Stimulated activated CD4-positive, alpha-beta T cell treated with anti-CD3 and anti-CD28 coated beads, Interleukin-4, amount 100 ng/mL, for 24 hours (primary cell): ENCODE data around the gene PRSS38.

Source experiments
- DNase-seq: peaks from one replicate; pipeline ENCODE4 v3.0.0-alpha.2; 2020

The PRSS38 gene

DNA sequence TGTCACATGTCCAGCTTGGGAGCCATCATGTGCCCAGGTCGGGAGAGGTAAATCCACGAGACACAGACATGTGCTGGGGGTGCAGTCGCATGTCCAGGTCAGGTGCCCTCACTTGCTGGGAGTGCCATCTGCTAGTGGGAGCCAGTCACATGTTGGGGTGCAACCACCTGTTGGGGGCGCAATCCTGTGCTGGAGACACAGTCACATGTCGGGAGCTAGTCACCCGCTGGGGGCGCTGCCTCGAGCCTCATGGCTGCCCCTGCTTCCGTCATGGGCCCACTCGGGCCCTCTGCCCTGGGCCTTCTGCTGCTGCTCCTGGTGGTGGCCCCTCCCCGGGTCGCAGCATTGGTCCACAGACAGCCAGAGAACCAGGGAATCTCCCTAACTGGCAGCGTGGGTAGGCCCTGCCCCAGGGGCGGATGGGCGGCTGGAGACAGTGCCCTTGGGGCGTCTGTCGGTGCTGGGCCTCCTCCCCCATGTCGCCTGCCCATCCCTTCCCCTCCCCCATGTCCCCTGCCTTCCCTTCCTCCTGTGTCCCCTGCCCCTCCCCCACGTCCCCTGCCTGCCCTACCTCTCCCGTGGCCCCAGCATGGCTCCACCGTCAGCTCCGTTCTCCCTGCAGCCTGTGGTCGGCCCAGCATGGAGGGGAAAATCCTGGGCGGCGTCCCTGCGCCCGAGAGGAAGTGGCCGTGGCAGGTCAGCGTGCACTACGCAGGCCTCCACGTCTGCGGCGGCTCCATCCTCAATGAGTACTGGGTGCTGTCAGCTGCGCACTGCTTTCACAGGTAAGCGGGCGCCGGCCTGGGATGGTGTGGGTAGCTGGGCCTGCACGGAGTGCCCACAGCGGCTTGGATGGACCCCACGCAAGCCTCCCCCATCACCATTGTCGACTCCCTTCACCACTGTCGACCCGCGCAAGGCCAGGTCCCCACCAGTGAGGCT lies at the start of gene PRSS38:
Gene PRSS38 (plus strand): TSS at position 208 of the 942 bp plus-strand sequence. CDS start 42 bp downstream, at position 250.
- DNase-seq = no peak

DNA sequence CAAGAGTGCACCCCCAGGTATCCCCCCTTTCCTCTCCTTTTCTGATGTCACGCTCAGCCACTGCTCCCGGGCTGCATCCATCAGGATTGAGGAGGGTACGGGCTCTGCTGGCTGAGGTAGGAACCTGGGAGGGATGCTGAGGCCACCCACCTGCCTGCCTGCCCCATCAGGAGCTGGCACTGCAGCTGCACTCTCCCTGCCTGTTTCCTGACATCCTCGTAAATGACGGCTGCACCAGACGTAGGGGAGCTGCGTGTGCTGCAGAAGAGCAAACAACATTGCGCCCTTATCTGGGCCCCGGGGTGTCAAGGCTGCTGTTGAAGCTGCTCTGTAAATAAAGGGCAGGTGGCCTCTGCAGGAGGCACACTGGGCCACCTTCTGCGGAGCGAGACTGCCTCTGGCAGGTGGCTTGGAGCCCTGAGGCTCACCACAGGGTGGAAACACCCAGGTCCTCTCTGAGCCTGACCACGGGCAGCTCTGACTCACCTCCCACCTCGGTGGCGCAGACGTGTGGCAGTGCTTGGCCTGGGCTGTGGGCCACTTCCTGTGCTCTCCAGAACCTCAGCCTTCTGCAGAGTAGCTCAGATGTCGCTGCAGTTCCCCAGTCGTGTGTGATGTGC lies 49.4 kb upstream of the PRSS38 start:
- DNase-seq = peak; percentile 65

DNA sequence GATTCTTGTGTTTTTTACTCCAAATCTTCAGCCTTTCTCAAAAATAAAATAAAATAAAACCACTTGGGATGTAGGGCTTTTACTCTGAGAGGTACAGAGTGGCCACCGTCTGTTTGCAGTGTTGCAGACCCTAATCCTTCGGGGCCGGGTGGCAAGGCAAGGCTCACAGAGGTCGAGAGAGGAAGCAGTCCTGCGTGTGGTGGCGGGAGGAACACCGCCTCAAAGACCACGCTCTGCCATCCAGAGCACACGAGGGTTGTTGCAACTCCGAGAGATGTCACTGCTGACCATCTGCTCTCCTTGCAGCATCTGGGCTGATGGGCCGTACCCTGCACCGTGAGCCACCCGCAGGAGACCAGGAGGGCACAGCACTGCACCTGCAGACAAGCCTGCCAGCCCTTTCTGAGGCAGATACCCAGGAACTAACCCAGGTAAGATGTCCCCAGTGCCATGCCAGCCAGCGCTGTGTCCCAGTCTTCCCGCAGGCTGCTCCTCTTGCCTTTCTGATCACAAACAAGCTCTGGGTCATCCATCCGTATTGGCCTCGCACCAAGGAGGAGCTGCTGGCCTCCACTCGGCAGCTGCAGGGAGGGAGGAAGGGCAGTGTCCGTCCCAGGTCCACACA lies 48.7 kb upstream of the PRSS38 start:
- no peak for DNase-seq

DNA sequence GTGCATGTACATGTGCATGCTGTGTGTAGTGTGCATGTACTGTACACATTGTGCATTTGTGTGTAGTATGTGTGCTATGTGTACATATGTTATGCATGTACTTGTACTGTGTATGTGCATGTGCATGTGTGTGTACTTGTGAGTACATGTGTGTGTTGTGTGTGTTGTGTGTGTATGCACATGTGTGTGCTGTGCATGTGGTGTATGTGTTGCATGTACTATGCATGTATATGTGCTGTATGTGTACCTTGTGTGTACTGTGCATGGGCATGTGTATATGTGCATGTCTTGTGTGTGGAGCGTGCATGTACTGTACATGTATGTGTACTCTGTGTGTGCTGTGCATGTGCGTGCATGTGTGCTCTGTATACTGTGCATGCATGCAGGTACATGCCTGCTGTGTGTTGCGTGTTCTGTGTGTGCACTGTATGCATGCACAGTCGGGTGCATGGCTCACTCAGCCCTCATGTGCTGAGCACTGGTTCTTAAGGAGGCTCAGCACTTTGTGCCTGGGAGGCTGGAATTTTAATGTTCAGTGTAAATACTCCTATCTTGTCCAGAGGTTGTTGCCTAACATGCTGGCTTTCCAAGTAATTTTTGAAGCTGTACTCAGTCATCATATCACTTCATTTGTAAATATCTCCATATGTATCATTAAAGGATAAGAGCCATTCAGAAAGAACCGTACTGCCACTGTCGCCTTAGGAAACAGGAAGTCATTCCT lies 47.9 kb upstream of the PRSS38 start:
- DNase-seq = no peak

DNA sequence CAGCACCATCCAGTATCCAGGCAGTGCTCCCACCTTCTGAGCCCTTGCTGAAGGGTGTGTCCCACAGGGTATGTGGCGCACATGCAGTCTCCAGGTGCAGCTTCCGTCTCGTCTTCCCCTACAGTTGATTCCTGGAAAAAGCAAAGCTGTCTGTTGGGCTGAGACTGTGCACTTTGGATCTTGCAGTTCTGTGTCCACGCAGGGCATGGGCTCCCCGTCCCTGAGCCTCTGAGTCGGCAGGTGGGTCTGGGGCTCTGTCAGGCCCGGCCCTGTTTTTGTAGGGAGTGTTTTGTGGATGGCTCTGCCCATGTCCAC lies 47.4 kb upstream of the PRSS38 start:
- no peak for DNase-seq

DNA sequence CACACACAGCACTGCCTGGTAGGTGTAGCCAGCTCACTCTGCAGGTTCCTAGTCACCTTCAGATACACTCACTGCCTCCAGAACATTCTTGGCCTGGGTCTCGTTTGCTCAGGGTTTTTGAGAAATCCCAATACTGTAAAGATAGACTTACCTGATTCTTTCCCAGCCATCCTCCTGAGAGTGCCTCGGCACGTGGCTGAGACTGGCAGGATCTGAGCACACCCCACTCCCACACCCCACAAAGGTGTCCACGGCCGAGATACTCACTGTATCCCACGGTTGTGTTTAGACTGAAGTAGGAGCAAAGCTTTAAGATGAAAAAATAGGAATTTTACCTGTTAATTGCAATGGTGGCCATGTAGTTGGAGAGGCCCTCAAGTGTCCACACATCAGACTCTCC lies 46.8 kb upstream of the PRSS38 start:
- no peak for DNase-seq

DNA sequence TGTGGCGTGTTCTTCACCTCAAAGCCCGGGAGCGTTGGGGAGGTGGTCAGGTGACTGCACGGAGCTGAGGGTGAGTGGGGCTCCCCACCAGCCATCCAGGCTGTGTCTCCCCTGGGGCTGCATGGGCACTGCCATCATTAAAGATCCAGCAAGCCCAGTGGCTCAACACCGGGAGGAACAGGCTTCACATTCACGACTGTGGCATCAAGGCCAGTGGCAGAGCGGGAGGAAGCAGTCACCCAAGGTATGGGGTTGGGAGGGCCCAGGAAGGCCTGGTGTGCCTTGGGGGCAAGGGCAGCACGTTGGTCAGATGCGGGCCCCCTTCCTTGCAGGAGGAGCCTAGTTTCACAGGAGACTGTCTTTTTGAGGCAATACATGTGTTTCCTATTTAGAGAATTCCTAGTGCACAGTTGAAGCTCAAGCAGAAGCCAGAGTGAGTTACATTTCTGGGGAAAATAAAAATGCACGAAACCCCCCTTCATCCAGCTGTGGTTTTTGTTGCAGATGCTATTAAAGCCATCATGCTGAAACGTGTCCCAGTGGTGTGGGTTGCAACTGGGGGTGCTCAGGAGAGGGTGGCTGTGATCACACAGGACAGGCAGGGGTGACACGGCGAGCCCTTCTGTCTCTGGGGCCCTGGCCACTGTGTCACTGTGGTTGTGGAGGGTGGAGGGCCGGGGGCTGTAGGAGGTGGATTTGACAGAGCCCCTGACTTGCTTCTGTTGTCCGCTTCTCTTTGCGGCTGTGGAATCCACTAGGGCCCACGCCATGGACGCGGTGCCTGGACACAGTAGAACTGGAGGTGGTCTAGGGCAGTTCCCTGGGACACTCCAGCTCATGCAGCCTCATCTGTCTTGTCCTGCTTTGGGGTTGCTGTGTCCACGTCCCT lies 46.2 kb upstream of the PRSS38 start:
- no peak for DNase-seq

DNA sequence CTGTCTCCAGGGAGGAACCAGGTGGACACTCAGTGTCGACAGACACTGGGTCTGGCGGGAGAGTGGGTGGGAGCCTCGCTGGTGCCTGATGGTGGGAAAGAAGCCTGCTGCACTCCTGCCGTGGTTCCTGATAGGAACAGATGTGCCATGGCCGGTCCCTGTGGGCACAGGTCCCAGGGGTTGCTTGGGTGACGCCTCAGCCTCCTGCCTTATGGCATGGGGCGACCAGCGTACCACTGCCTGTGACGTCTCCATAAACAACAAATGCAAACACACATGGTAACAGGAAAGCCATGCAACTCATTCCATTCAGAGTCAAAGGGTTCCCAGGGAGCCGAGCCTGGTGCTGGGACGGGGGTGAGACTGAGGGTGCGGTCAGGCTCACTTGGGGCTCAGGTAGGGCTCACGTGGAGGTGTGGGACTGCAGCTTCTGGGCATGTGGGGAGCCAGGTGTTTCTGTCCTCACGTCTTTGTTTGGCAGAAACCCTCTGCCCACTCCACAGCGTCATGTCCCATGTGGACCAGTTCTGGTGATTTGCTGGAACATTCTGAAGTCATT lies 45.5 kb upstream of the PRSS38 start:
- DNase-seq = no peak

DNA sequence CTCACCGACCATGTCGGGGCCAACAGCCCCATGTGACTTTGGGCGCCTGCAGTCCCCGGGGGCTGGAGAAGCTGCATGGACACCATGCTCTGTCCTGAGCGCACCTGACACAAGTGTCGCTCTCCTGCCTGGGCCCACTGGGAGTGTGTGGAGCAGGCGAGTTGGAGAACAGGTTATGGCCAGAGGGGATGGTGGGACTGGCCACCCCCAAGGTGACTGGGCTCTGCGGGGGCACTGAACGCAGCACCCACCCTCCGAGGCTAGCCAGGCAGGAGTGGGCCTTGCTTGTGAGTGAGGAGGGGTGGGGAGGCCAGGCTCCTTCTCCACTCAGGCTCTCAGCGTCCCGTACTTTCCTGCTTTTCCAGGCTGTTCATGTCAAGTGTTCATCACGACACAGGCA lies 44.7 kb upstream of the PRSS38 start:
- DNase-seq = no peak

DNA sequence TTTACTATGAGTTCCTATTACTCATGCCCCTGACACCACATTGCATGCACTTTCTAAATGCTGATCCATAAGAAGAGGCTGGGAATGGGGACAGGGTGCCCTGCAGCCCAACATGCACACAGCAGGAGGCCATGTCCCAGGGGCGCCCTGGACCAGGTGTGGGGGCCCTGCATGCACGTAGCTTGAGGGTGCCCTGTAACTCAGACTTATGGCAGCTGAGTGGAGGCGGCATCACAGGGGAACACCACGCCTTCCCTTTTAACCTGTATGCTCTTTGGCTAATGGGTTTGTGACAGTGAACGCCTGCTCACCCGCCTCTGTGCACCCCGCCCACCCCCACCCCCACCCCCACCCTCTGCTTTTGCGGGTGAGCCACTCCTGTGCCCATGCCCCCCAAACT lies 44.1 kb upstream of the PRSS38 start:
- no peak for DNase-seq

DNA sequence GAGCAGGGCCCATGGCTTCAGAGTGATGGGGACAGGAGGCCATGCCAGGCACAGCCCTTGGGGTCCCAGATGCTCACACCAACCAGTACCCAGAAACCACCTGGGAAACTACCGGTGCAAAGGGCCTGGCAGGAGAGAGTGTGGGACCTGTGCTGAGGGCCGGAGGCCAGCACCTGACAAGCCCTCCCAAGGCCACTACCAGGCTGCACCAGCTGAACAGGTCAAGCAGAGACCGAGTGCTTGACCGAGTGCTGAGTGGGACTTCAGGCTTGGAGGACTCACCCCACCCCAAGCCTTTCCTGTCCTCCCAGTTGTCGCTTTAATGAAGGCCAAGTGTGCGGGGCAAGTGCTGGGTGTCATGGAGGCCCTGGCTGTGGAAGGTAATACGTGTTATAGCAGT lies 43.7 kb upstream of the PRSS38 start:
- DNase-seq = no peak

DNA sequence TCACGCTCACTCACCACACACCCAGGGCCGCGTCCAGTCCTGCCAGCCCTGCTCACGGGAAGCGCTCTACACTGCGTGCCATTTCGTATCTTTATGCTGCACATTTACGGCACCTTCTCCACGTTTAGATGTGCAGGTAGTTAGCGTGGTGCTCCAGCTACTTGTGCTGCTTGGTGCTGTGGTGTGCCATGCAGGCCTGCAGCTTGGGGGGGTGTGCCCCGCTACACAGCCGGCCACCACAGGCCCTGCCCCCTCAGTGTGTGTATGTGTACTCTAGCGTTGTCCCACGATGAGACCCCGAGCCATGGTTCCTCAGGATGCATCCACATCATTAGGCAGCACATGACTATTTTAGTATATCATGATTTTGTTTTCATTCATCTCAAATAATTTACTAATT lies 41.9 kb upstream of the PRSS38 start:
- no peak for DNase-seq

DNA sequence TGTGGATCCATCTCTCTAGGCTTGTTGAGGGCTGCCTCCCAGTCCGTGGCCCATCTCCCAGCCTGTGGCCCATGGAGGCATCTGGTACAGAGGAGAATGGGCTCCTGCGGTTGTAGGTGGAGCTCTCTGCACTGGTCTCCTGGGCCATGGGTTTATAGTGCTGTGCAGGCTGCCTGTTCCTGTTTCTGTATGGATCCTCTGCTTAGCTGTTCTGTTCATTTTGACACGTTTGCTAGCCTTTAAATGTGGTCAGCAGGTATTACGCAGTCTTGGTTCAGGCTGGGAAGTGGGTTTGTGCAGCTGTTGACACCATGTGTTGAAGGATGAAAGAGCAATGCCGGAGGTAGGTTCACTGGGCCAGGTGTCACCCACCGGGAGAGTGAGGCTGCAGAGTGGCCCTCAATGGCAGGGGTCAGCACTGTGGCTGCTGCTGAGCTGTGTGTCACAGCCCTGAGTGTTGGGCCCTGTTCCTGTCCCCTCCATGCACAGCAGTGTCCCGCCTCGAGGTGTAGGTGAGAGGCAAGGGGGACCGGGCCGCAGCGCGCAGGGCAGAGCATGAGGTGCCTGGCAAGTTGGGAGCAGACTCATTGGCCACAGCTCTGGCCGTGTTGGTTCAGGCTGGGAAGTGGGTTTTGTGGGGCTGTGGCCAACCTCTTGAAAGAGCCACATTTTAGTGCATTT lies 41.3 kb upstream of the PRSS38 start:
- no peak for DNase-seq

DNA sequence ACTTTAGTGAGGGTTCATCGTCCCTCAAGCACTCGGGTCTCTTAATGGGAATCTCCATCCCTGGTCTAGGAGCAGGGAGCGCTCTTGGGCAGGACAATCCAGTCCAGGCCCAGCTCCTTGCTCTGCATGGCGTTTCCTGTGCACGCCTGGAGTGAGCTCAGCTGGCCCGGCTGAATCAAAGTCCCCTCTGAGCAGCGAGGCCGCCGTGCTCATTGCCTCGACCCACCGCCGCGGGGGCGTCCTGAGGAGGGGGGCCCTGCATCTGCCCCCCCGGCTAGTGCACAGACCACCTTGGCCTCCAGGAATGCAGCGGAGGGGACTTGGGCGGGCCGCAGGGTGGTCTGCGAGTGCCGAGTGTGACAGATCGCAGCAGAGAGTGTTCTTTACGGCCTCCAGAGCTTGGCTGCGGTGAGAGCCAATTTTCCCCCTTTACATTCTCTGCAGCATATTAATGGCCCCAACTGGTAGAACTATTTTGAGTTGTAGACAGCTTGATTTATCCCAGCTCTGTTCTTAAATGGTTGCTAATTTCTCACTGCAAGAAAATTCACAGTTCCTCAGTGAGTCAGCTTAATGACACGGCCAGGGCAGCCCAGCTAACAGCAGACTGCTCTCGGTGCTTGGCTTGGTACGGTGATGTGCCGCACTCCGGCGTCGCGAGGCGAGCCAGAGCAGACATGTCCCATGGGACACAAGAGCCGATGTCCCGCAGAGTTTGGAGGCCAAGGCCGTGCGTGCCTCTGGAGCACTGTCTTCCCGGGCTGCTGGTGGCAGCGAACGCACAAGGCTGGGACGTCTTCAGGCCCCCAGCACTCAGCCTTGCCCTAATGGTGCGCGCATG lies 40.4 kb upstream of the PRSS38 start:
- DNase-seq = no peak

DNA sequence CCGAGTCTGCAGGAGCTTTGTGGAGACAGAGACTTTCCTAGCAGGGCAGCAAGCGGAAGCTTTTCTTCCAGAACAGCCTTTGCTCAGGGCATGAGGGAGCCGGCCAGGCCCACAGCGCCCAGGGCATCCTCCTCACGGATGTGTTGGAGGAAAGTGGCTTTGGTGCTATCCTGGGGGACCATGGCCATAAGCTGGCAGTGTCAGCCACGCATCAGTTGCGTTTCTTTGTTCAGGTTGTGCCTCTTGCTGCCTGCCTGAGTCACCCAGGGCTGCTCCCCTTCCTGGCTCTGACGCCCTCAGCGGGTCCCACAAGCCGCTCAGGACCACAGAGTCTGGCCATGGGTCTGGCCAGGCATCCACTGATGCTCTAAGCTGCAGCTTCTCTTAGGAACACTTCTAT lies 39.6 kb upstream of the PRSS38 start:
- DNase-seq = no peak

DNA sequence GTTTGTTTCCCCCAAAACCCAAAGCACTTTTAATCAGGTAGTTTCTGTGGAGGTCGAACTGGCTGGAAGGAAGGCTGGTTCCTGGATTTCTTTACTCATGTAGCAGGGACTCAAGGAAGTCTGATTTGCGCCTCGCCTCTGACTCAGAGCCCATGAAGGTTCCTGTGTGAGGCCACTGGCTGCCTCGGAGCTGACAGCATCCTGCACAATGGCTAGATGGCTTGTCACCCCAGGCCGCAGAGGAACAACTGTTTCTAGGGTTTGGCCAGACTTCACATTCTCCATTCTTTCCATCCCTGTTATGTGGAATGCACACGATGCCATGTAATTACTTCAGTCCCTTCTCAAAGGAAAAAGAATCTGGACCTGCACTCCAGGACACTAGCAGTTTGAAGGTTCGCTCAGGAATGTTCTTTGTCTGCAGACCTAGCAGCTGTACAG lies 39.1 kb upstream of the PRSS38 start:
- no peak for DNase-seq

DNA sequence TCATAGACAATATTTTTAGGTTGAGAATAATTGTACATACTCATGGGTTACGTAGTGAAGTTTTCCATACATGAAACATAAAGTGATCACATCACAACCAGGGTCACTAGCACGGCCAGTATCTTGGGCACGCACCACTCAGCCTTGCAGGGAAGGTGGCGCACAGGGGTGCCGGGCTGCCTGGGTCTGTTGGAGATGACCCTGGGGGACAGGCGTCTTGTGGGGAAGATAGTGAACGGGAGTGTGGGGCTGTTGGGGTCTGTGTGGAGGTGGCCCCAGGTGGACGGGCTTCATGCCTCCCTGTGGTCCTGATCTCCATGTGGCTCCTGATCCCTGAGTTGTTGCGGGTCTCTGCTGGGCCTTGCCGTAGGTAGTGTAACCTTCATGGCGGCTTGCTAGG lies 38.3 kb upstream of the PRSS38 start:
- DNase-seq = no peak

DNA sequence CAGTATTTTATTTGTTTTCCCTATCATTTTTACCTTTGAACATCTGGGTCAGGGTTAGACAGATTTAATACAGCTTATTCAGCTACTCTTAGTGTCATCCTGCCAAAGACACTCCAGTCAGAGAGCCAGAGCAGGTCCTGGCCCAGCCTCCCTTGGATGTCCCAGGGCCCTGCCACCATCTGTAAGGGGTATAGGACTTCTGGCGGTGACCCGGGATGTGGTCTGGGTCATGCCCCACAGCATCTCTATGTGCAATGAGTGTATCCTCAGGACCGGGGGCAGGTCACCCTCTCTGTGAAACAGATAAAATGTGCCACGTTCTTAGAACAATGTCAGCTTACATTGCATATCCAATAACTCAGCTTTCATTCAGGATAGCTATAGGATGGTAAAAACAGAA lies 37.8 kb upstream of the PRSS38 start:
- no peak for DNase-seq

DNA sequence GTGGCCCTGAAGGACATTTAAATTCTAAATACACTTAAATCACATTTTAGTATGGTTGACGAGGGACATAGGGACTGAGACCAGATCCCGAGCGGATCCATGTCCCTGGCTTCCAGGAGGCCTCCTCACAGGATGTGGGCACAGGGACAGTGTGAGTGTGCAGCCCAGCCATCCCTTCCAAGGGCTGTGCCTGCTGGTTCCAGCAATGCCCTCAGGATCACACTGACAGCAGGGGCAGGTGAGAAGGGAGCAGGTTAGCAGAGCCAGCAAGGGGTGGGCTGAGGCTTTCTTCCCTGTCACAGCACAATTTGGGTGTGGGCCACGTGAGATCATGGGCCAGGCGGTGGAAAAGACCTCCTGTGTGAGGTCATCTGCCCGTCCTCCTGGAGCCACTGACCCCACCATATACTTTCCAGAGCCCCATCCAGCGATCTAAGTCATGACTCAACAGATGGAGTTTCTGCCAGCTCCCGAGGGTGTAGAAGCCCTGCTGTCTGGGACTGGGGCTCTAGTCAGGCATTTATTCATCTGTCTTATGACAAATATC lies 37.0 kb upstream of the PRSS38 start:
- DNase-seq = no peak

DNA sequence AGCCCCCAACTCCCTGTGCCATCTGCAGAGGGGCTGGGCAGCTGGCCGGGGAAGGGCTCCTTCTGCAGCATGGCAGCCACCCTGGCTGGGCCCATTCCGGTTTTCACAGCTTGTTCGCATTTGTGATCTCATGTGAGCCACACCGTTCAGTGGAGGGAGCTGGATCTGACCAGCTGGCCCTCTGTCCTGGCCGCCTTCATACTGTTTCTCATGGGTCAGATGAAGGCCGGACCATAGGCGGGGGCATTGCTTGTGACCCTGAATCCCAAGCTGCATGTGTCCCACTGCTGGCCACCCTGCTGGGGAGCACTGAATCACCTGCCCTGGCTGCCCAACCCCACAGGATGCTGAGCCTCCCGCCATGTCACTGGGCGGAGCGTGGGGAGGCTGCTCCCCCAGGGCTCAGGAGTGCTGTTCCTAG lies 36.4 kb upstream of the PRSS38 start:
- DNase-seq = no peak
